HPDE6-E6E7 (cell line): Measurements from ENCODE around the gene IGBP1.
A peak's percentile ranks its signal among the peaks of the same experiment; 100 is the strongest.
"Not testable (repeated sequence)": the region's sequence is repeated elsewhere in the genome, so short reads cannot be mapped to it uniquely, and the experiment has no call there.

Experiments used
- DNase-seq: peaks from one replicate; pipeline ENCODE4 v3.0.0; 2011; ENCODE audit warnings: missing footprints; ENCODE audit errors: extremely low spot score

Gene IGBP1

GRCh38 chrX:70166601-70167590 lies 33.6 kb downstream of the IGBP1 start:
- peak; percentile 15 for DNase-seq

GRCh38 chrX:70168238-70169188 lies 35.3 kb downstream of the IGBP1 start:
- DNase-seq: no peak

GRCh38 chrX:70169281-70169680 lies 36.0 kb downstream of the IGBP1 start:
- no peak for DNase-seq

DNA sequence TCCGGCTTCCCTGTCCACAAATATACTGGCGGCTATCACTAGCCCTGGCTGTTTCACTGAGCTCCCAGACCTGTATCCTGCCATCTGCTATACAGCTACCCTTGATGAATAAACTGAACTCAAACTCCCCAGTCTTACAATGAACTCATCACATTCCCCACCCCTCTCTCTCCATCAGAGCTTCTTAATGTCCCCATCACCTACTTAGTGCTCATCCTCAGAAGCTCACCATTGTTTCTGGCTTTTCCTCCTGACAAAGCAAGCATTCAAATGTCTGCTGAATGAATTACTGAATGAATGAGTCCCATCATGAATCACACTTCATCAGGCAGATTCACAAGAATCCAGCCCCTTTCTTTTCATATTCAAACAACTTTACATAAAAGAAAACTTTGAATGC lies 38.4 kb downstream of the IGBP1 start:
- DNase-seq: no peak

DNA sequence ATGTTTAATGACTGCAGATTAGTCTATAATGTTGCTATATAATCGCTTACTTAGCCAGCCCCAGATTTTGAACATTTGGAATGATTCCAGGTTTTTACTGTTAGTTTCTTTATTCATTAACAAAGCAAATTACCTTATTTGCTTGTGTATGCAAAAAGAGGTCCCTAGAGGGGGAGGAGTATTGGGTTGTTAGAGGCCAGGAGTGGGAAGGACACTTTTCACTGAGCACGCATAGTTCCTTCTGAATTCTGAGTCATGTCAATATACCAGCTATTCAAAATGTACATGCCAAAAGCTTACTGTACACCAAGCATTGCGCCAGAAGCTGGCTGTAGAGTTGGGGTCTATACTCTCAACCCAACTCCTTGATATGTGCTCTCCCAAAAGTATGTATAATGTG lies 39.0 kb downstream of the IGBP1 start:
- no peak for DNase-seq

DNA sequence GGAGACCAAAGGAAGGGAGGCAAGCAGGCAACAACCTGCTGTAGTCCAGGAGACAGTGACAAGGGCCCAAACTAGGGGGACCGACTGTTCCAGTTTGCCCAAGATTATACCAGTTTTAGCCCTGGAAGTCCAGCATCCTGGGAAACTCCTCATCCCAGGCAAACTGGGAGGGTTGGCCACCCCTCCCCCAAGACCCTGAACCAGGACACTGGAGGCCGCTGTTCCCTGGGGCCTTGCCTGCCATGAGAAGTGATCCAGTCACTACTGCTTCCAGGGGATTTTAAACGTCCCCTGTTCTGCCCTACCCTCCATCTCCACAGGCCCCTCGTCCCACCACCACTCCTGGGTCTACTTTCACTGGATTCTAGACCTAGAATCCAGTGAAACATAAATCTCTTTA lies 39.7 kb downstream of the IGBP1 start:
- DNase-seq: no peak

DNA sequence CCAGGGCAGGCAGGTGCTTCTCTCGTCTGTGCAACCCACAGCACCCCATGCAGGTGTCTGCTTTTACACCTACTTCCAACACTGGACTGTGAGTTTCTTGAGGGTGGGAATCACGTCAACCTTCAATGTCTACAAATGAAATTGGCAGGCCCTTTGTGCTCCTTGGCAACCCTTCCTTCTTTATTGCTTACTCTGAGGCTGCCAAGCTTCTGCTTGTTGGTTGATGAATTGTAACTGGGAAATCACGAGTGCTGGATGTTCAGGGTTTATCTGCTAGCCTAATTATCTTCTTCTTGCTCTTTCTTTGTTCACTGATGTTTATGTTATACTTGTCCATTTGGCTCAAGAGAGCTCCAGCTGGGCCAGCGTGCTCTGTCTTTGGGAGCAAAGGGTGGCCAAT lies 41.5 kb downstream of the IGBP1 start:
- DNase-seq: no peak

DNA sequence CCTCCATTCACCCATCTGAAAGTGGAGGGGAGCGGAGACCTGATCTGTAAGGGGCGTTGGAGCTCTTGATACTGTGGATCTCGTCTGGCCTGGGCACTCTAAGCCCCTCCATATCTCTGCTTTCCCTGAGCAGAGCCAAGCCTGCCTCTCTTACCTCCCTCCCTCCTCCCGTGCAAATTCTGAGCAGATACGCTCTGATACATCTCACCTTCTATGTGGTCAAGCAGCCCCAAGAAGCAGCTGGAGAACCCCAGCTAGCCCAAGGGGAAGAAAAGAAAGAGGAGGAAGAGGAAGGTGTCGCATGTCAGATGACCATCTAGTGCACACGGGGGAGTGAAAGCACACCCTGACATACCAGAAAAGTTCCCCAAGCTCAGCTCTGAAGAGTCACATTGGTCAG lies 42.1 kb downstream of the IGBP1 start:
- DNase-seq: no peak

GRCh38 chrX:70176938-70177533 lies 43.8 kb downstream of the IGBP1 start, which contains the start of gene DGAT2L6:
TSS of gene DGAT2L6 (plus strand) at chrX:70177483. CDS start at chrX:70177583, 100 bp downstream.
- no peak for DNase-seq

DNA sequence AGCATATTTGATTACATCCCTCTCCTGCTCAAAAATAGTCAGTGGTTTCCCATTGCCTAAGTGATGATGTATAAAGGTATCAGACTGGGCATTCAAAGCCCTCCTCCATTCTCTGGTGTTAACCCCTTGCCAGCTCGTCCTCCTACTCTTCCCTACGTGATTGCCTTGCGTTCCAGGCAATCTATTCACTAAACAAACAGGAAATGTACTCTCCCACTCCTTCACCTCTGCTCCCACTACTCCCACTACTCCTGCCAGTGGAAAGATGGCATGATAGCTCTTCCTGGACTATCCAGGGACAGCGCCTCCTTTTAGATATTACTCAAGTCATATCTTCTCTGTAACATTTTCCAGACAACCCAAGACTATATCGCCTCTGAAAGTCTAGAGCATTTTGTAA lies 49.8 kb downstream of the IGBP1 start:
- no peak for DNase-seq

- no peak for DNase-seq
These were observed 57.0 kb downstream of the IGBP1 start for GRCh38 chrX:70190225-70190624.

- peak; percentile 49 for DNase-seq
These were observed 63.9 kb downstream of the IGBP1 start for GRCh38 chrX:70196961-70197720.

- DNase-seq: no peak
These were observed 68.5 kb downstream of the IGBP1 start for GRCh38 chrX:70201732-70202131.

DNA sequence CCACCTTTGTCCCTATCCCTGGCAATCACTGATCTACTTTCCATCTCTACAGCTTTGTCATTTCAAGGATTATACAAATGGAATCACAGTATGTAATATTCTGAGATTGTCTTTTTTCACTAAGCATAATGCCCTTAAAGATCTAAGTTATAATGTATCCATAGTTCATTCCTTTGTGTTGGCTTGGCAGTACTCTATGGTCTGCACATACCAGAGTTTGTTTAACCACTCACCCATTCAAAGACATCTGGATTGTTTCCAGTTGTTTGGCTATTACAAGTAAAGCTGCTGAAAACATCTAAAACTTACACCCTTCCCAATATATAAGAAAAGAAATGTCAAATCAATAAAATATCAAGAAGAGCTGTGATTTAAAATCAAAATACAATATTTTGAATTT lies 75.2 kb downstream of the IGBP1 start:
- no peak for DNase-seq

DNA sequence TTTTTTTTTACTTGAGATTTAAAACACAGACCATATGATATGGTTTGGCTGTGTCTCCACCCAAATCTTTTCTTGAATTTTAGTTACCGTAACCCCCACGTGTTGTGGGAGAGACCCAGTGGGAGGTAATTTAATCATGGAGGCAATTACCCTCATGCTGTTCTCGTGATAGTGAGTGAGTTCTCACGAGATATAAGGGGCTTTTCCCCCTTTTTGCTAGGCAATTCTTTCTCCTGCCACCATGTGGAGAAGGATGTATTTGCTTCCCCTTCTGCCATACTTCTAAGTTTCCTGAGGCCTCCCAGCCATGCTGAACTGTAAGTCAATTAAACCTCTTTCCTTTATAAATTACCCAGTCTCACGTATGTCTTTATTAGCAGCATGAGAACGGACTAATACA lies 76.3 kb downstream of the IGBP1 start:
- not testable (repeated sequence) for DNase-seq
